KMS-11 (cell line): ENCODE results near the gene CD79A.

ENCODE experiments used
- H2AFZ ChIP-seq: fragments of 200-600 bp; sonication (generic); 2 replicates; pipeline ENCODE4 v1.6.1; 2016; ENCODE audit warnings: antibody characterized with exemption, mixed run types, low read depth
- H3K27ac ChIP-seq: fragments of 200-600 bp; sonication (generic); 2 replicates; pipeline ENCODE4 v1.6.1; 2016; ENCODE audit warnings: mild to moderate bottlenecking, mixed run types
- H3K27me3 ChIP-seq: fragments of 200-600 bp; sonication (generic); 2 replicates; pipeline ENCODE4 v1.6.1; 2017; ENCODE audit warnings: mild to moderate bottlenecking, low read depth, mixed run types, moderate library complexity; ENCODE audit not compliant: insufficient read depth
- H3K36me3 ChIP-seq: fragments of 200-600 bp; sonication (generic); 2 replicates; pipeline ENCODE4 v1.6.1; 2017; ENCODE audit warnings: mild to moderate bottlenecking, mixed run types; ENCODE audit not compliant: insufficient read depth
- H3K4me1 ChIP-seq: fragments of 200-600 bp; sonication (generic); 2 replicates; pipeline ENCODE4 v1.6.1; 2016; ENCODE audit warnings: mild to moderate bottlenecking, low read depth, mixed run types; ENCODE audit not compliant: poor library complexity, severe bottlenecking
- H3K4me2 ChIP-seq: fragments of 200-600 bp; sonication (generic); 2 replicates; pipeline ENCODE4 v1.7.0; 2016; ENCODE audit warnings: mild to moderate bottlenecking, mixed run types
- H3K4me3 ChIP-seq: fragments of 200-600 bp; sonication (generic); IDR thresholded peaks from 2 replicates; pipeline ENCODE4 v1.6.1; 2017; ENCODE audit warnings: low read depth, low read length, mixed read lengths; ENCODE audit not compliant: insufficient read depth
- H3K79me2 ChIP-seq: fragments of 200-600 bp; sonication (generic); 2 replicates; pipeline ENCODE4 v1.6.1; 2016; ENCODE audit warnings: low read depth, mixed run types; ENCODE audit not compliant: insufficient read depth
- H3K9ac ChIP-seq: fragments of 200-600 bp; sonication (generic); 2 replicates; pipeline ENCODE4 v1.6.1; 2016; ENCODE audit warnings: mild to moderate bottlenecking, mixed run types
- H4K20me1 ChIP-seq: fragments of 200-600 bp; sonication (generic); 2 replicates; pipeline ENCODE4 v1.6.1; 2016; ENCODE audit warnings: mild to moderate bottlenecking, mixed run types; ENCODE audit not compliant: insufficient read depth
- CTCF ChIP-seq: fragments of 200-600 bp; sonication (generic); conservative IDR thresholded peaks from 2 replicates; pipeline ENCODE4 v1.6.1; 2017; ENCODE audit warnings: low read depth, mild to moderate bottlenecking, antibody characterized with exemption, low read length, moderate library complexity, mixed read lengths

CD79A gene

GRCh38 chr19:41876847-41877832, at the start of gene CD79A:
Gene CD79A, plus strand, starts transcription at chr19:41877279. Its CDS starts 26 bp downstream, at chr19:41877305.
- no peak for TF ChIP-seq CTCF
- no peak within 1 kb of the TSS for H3K9ac ChIP-seq
- H3K4me3 ChIP-seq: no peak within 1 kb of the TSS

GRCh38 chr19:41837981-41838708, 38.9 kb upstream of the CD79A start:
- no peaks in the 10 kb centered on the region for H3K36me3 ChIP-seq
- no peaks in the 10 kb centered on the region for H4K20me1 ChIP-seq
- no peak overlapping the region for H3K9ac ChIP-seq
- no peaks in the 10 kb centered on the region for H3K4me1 ChIP-seq
- no peaks in the 10 kb centered on the region for H3K79me2 ChIP-seq
- no peak overlapping the region for H3K27ac ChIP-seq
- no peak for TF ChIP-seq CTCF
- peaks cover 43% of the 10 kb centered on the region for H3K27me3 ChIP-seq
- no peak overlapping the region for H3K4me3 ChIP-seq
- H3K4me2 ChIP-seq: no peak overlapping the region
- H2AFZ ChIP-seq: no peak overlapping the region

More at GRCh38 chr19:41876847-41877832, at the start of gene CD79A:
- Histone ChIP-seq H3K27ac (no peak within 1 kb of the TSS), H3K36me3 (no peaks in the 10 kb centered on the region), H4K20me1 (no peaks in the 10 kb centered on the region), H3K4me2 (0 out of 2 replicates have a peak within 1 kb of the TSS, but pooled peaks have one; percentile 26), H2AFZ (no peak within 1 kb of the TSS), H3K79me2 (no peaks in the 10 kb centered on the region), H3K27me3 (peaks cover 3% of the 10 kb centered on the region; the same call in 1 of the 2 replicates), H3K4me1 (peaks cover 31% of the 10 kb centered on the region)

- Histone ChIP-seq H4K20me1 (no peaks in the 10 kb centered on the region), H3K27ac (no peak overlapping the region), H3K4me2 (no peak overlapping the region), H2AFZ (no peak overlapping the region), H3K4me3 (no peak overlapping the region), H3K36me3 (no peaks in the 10 kb centered on the region), H3K4me1 (no peaks in the 10 kb centered on the region), H3K79me2 (no peaks in the 10 kb centered on the region), H3K27me3 (peaks cover 48% of the 10 kb centered on the region), H3K9ac (no peak overlapping the region)
- TF ChIP-seq CTCF: no peak
Measured at GRCh38 chr19:41839211-41839610, 37.9 kb upstream of the CD79A start.

GRCh38 chr19:41843371-41843770, 33.7 kb upstream of the CD79A start:
- H3K27ac ChIP-seq: no peak overlapping the region
- TF ChIP-seq CTCF: no peak
- peaks cover 50% of the 10 kb centered on the region for H3K27me3 ChIP-seq
- H2AFZ ChIP-seq: no peak overlapping the region
- no peaks in the 10 kb centered on the region for H3K36me3 ChIP-seq
- no peak overlapping the region for H3K9ac ChIP-seq
- no peak overlapping the region for H3K4me3 ChIP-seq
- H3K4me1 ChIP-seq: no peaks in the 10 kb centered on the region
- no peaks in the 10 kb centered on the region for H4K20me1 ChIP-seq
- H3K79me2 ChIP-seq: no peaks in the 10 kb centered on the region
- no peak overlapping the region for H3K4me2 ChIP-seq
